ENCODE data around the gene COL23A1.

GRCh38 chr5:178630951-178631350, 40.8 kb upstream of the COL23A1 start:
- no peak for TF ChIP-seq POLR2A (IDR thresholded peaks at IDR 0.05; ENCODE audit: low read depth)
- TF ChIP-seq CTCF (IDR thresholded peaks at IDR 0.05) = no peak
- TF ChIP-seq POLR2AphosphoS5 (IDR thresholded peaks at IDR 0.05) = no peak
